GM18520 (cell line): ENCODE measurements around the gene CASTOR1.

ENCODE experiments used
- ATAC-seq: cut with Tn5 transposase; IDR thresholded peaks from one replicate; pipeline ENCODE4 v1.9.1; 2021; ENCODE audit not compliant: unreplicated experiment

CASTOR1 gene

GRCh38 chr22:30301995-30302809, 12.9 kb upstream of the CASTOR1 start:
- ATAC-seq = no peak

- ATAC-seq = no peak
These were observed 10.0 kb upstream of the CASTOR1 start for GRCh38 chr22:30299322-30299721.

- ATAC-seq = no peak
These were observed 8.8 kb upstream of the CASTOR1 start for GRCh38 chr22:30297991-30298701.

GRCh38 chr22:30297276-30297990, 8.1 kb upstream of the CASTOR1 start:
- no peak for ATAC-seq

GRCh38 chr22:30296833-30297232, 7.5 kb upstream of the CASTOR1 start:
- ATAC-seq = no peak

- ATAC-seq = no peak
These were observed 7.0 kb upstream of the CASTOR1 start for GRCh38 chr22:30296324-30296723.

GRCh38 chr22:30295576-30295975, 6.3 kb upstream of the CASTOR1 start:
- ATAC-seq = no peak

GRCh38 chr22:30294830-30295229, 5.5 kb upstream of the CASTOR1 start:
- no peak for ATAC-seq

GRCh38 chr22:30294066-30294465, 4.8 kb upstream of the CASTOR1 start:
- no peak for ATAC-seq

GRCh38 chr22:30293026-30293425, 3.7 kb upstream of the CASTOR1 start:
- no peak for ATAC-seq

GRCh38 chr22:30292069-30292970, 3.0 kb upstream of the CASTOR1 start:
- ATAC-seq = no peak

GRCh38 chr22:30291058-30291892, 2.0 kb upstream of the CASTOR1 start:
- no peak for ATAC-seq

GRCh38 chr22:30290342-30291057, 1.2 kb upstream of the CASTOR1 start:
- ATAC-seq = no peak

- no peak for ATAC-seq
These were observed 642 bp upstream of the CASTOR1 start for GRCh38 chr22:30289980-30290313.

- no peak for ATAC-seq
These were observed 725 bp downstream of the CASTOR1 start for GRCh38 chr22:30288419-30289140.

- no peak for ATAC-seq
These were observed 1.5 kb downstream of the CASTOR1 start for GRCh38 chr22:30287648-30288418.

- ATAC-seq = no peak
These were observed 2.3 kb downstream of the CASTOR1 start for GRCh38 chr22:30286813-30287647.
